ENCODE measurements around the gene ZNF507. TPM values are rescaled to one million over a fixed set of nuclear protein-coding genes. Genes with fewer than 3 reads are reported as not detected.

ZNF507 gene
- total and polyA plus RNA-seq, 4 experiments from 2014 or later, result 5.0 to 40.8 (median 23.5) TPM

DNA sequence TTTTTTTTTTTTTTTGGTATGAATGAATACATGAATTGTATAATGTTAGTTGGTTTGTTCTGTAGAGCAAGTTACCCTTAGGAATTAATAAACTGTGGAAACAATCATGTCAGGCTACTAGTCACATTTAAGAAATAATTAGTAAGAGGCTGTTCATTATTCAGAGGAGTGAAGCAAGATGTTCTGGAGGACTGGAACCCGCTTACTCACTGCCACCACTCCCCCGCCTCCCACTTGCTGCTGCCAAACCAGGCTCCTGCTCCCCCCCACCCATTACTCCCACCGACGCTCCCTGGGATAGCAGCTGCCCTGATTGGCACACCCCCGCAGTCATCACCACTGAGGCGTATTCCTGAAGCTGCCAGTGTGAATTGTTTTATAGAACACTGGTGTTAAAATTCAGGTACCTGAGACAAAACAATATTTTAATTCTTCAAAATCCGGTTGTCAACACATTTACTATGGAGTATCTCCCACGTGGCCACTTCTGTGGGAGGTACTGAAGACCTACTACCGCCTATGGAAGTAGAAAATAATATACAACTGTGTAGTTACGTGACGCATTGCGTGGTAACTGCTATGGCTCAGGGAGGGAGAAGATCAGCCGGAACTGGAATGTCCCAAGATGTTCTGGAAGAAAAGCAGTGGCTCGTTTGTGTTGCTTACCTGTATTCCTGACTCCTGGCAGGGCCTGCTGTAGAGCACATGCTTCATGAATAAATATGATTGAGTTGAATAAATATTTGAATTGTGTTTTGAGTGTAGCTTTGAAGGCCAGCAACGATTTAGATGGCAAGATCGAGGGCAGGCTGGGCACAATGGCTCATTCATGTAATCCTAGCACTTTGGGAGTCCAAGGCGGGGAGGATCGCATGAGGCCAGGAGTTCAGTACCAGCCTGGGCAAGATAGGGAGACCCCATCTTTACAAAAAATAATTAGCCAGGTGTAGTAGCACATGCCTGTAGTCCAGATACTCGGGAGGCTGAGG, 61.9 kb downstream of the ZNF507 start:
- no peaks in the 10 kb centered on the region for H3K27me3 Mint-ChIP-seq
- Histone ChIP-seq H3K4me3 (ENCODE audit: low read length in 2 of 2) (no peak overlapping the region), H3K36me3 (ENCODE audit: insufficient read depth, low read length) (peaks cover 10% of the 10 kb centered on the region), H3K27ac (ENCODE audit: low read depth, low read length) (no peak overlapping the region), H3K9me3 (ENCODE audit: control insufficient read depth in 1 of 2, low read length in 2 of 2) (no peaks in the 10 kb centered on the region), H3K27me3 (ENCODE audit: insufficient read depth, low read length) (no peaks in the 10 kb centered on the region), H3K4me1 (ENCODE audit: insufficient read depth, low read length) (peaks cover 16% of the 10 kb centered on the region)
- intact Hi-C loops (cut with micrococcal nuclease), result loop anchor here (2.0 kb wide), 1 partner anchor 770 kb away; no protein-coding TSS in a partner anchor
- no peaks in the 10 kb centered on the region for H3K9me3 Mint-ChIP-seq
- no peak for DNase-seq
- peak overlapping the region; percentile 16 to 94 (median 82) for H3K27ac Mint-ChIP-seq
- H3K36me3 Mint-ChIP-seq, result peaks cover 18 to 28% of the 10 kb centered on the region in 2 donors
- H3K4me1 Mint-ChIP-seq, result peaks cover 5 to 19% (median 11%) of the 10 kb centered on the region in 4 donors
- CTCF ChIA-PET (ENCODE audit: partially characterized antibody), result no interaction called here
- peak overlapping the region; percentile 81 to 92 (median 87) for H3K4me3 Mint-ChIP-seq
- POLR2A ChIA-PET (ENCODE audit: partially characterized antibody), result no interaction called here

DNA sequence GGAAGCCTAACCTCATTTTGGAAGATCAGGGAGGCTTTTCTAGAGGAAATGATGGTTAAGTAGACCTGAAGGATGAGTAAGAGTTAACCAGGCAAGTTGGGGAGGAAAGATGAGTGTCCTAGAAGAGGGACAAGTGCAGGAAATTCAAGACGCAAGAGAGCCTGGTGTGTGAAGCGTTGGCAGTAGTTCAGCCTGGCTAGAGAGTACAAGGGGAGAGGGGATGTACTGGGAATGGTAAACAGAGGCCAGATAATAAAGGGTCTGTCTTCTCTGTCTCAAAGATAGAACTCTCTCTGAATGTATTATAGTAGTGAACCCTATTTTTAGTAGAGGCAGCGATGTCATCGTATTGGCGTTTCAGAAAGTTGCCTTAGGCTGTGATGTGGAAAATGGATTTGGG, 69.8 kb downstream of the ZNF507 start:
- no peak for DNase-seq
- Histone ChIP-seq H3K4me1 (ENCODE audit: insufficient read depth, low read length) (no peaks in the 10 kb centered on the region), H3K36me3 (ENCODE audit: insufficient read depth, low read length) (peaks cover 6% of the 10 kb centered on the region), H3K4me3 (ENCODE audit: low read length in 2 of 2) (no peak overlapping the region), H3K27ac (ENCODE audit: low read depth, low read length) (no peak overlapping the region), H3K9me3 (ENCODE audit: control insufficient read depth in 1 of 2, low read length in 2 of 2) (no peaks in the 10 kb centered on the region), H3K27me3 (ENCODE audit: insufficient read depth, low read length) (no peaks in the 10 kb centered on the region)
- no peak overlapping the region for H3K4me3 Mint-ChIP-seq
- no peaks in the 10 kb centered on the region for H3K9me3 Mint-ChIP-seq
- H3K27me3 Mint-ChIP-seq, result no peaks in the 10 kb centered on the region
- peak overlapping the region in 1 of 7 donors; percentile 43 for H3K27ac Mint-ChIP-seq
- intact Hi-C loops (cut with micrococcal nuclease), result no loop called here
- POLR2A ChIA-PET (ENCODE audit: partially characterized antibody), result no interaction called here
- H3K36me3 Mint-ChIP-seq, result peaks cover 21 to 32% of the 10 kb centered on the region in 2 donors
- H3K4me1 Mint-ChIP-seq, result peaks cover 0 to 3% (median 0%) of the 10 kb centered on the region in 4 donors
- CTCF ChIA-PET (ENCODE audit: partially characterized antibody), result no interaction called here

DNA sequence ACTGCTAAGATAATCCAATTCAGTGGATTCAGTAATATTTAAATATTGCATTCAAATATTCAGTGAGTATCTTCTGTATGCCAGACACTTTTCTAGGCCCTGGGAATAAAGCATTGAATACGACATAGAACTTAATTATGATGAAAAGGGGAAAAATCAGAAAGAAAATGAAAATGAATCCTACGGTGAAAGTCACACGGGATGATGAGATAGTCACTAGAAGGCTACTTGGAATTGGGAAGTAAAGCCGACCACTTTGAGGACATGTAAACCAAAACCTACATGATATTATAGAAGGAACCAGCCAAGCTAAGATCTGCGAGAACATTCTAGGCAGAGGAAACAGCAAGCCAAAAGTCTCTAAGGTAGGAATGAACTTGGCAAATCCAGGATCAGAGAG, 70.3 kb downstream of the ZNF507 start:
- intact Hi-C loops (cut with micrococcal nuclease), result no loop called here
- peaks cover 20 to 32% of the 10 kb centered on the region in 2 donors for H3K36me3 Mint-ChIP-seq
- H3K4me1 Mint-ChIP-seq, result peaks cover 0 to 3% (median 0%) of the 10 kb centered on the region in 4 donors
- H3K9me3 Mint-ChIP-seq, result no peaks in the 10 kb centered on the region
- H3K36me3 ChIP-seq (ENCODE audit: insufficient read depth, low read length), result peaks cover 6% of the 10 kb centered on the region
- POLR2A ChIA-PET (ENCODE audit: partially characterized antibody), result no interaction called here
- no peaks in the 10 kb centered on the region for H3K9me3 ChIP-seq (ENCODE audit: control insufficient read depth in 1 of 2, low read length in 2 of 2)
- H3K4me1 ChIP-seq (ENCODE audit: insufficient read depth, low read length), result no peaks in the 10 kb centered on the region
- H3K27me3 ChIP-seq (ENCODE audit: insufficient read depth, low read length), result no peaks in the 10 kb centered on the region
- H3K4me3 Mint-ChIP-seq, result no peak overlapping the region
- no peaks in the 10 kb centered on the region for H3K27me3 Mint-ChIP-seq
- CTCF ChIA-PET (ENCODE audit: partially characterized antibody), result no interaction called here
- no peak overlapping the region for H3K27ac Mint-ChIP-seq
- no peak overlapping the region for H3K27ac ChIP-seq (ENCODE audit: low read depth, low read length)
- no peak for DNase-seq
- no peak overlapping the region for H3K4me3 ChIP-seq (ENCODE audit: low read length in 2 of 2)

DNA sequence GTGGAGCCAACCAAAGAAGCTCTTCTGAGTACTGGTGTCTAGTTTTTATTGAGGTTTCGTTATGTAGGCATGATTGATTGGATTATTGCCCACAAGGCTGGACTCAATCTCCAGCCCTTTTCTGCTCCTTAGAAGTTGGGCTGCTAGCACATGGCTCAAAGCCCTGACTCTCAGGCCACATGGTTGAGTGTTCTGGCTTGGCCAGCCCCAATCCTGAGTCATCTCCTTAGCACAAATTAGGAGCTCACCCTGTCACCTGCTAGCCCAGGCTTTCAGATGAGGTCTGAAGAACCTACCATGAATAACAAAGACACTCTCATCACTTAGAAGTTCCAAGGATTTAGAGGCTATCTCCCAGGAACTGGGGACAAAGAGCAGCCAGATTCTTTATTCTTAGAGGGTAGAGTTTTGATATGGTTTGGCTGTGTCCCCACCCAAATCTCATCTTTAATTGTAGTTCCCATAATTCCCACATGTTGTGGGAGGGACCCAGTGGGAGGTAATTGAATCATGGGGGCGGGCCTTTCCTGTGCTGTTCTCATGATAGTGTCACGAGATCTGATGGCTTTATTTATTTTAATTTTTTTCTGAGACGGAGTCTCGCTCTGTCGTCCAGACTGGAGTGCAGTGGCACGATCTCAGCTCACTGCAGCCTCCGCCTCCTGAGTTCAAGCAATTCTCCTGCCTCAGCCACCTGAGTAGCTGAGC, 71.5 kb downstream of the ZNF507 start:
- intact Hi-C loops (cut with micrococcal nuclease), result no loop called here
- Mint-ChIP-seq H3K27ac (no peak overlapping the region), H3K9me3 (no peaks in the 10 kb centered on the region), H3K36me3 (peaks cover 13 to 24% of the 10 kb centered on the region in 2 donors), H3K27me3 (no peaks in the 10 kb centered on the region), H3K4me3 (no peak overlapping the region), H3K4me1 (peaks cover 4 to 6% (median 4%) of the 10 kb centered on the region in 4 donors)
- Histone ChIP-seq H3K27ac (ENCODE audit: low read depth, low read length) (no peak overlapping the region), H3K36me3 (ENCODE audit: insufficient read depth, low read length) (peaks cover 2% of the 10 kb centered on the region), H3K4me1 (ENCODE audit: insufficient read depth, low read length) (peaks cover 4% of the 10 kb centered on the region), H3K27me3 (ENCODE audit: insufficient read depth, low read length) (no peaks in the 10 kb centered on the region), H3K4me3 (ENCODE audit: low read length in 2 of 2) (no peak overlapping the region), H3K9me3 (ENCODE audit: control insufficient read depth in 1 of 2, low read length in 2 of 2) (no peaks in the 10 kb centered on the region)
- no peak for DNase-seq
- CTCF ChIA-PET (ENCODE audit: partially characterized antibody), result no interaction called here
- POLR2A ChIA-PET (ENCODE audit: partially characterized antibody), result no interaction called here

DNA sequence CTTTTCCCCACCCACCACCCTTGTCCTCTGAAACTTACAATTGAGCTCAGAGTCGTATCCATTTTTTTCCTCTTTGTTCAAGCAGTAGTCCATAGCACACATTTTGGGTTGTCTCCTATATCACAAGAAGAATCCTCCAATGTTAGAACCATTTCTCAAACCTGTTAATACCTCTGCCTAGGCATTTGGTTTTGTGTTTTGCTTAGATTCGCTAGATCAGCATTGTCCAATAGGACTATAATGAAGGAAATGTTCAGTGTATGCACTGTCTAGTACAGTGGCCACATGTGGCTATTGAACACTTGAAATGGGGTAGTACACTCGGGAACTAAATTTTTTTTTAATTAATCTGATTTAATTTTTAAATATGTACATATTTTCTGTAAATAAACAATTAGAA, 72.7 kb downstream of the ZNF507 start:
- Mint-ChIP-seq H3K4me1 (peaks cover 9 to 12% (median 10%) of the 10 kb centered on the region in 4 donors), H3K27me3 (no peaks in the 10 kb centered on the region), H3K9me3 (peaks cover 0 to 2% (median 0%) of the 10 kb centered on the region in 8 donors), H3K4me3 (no peak overlapping the region), H3K27ac (peak overlapping the region in 1 of 7 donors; percentile 16), H3K36me3 (peaks cover 8 to 23% of the 10 kb centered on the region in 2 donors)
- H3K9me3 ChIP-seq (ENCODE audit: control insufficient read depth in 1 of 2, low read length in 2 of 2), result no peaks in the 10 kb centered on the region
- intact Hi-C loops (cut with micrococcal nuclease), result no loop called here
- no peak overlapping the region for H3K27ac ChIP-seq (ENCODE audit: low read depth, low read length)
- no peaks in the 10 kb centered on the region for H3K36me3 ChIP-seq (ENCODE audit: insufficient read depth, low read length)
- ChIA-PET CTCF (ENCODE audit: partially characterized antibody) (no interaction called here), POLR2A (ENCODE audit: partially characterized antibody) (no interaction called here)
- peaks cover 6% of the 10 kb centered on the region for H3K4me1 ChIP-seq (ENCODE audit: insufficient read depth, low read length)
- no peaks in the 10 kb centered on the region for H3K27me3 ChIP-seq (ENCODE audit: insufficient read depth, low read length)
- no peak for DNase-seq
- H3K4me3 ChIP-seq (ENCODE audit: low read length in 2 of 2), result no peak overlapping the region

DNA sequence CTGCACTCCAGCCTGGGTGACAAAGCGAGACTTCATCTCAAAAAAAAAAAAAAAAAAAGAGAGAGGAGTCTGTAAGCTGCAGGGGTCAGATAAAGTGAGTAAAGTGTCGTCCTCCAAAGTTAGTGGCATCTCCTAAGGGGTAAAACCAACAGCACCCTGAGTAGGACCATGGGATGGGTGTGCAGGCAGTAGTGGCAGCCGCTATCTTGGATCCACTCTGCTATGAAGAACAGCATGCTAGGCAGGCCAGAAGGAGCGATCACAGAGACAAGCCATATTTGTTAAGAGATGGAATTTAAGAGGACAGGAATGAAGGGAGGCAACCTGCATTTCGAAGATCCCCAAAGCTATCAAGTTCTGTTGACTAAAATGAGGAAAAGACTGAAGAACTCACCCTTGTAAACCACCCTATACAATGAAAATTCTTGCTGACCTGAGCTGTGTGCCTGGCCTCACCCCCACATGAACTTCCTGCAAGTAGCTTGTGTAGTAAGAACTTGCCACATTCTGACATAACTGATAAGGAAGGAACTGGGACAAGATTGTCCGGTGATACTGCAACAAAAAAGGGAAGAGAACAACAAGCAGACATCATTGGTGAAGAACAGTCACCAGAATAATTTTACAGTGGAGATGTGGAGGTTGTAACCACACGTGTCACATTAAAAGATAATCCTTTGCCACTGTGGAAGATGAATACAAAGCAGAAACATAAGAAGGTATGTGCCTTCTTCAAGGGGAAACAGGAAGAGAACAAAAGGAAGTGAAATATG, 76.4 kb downstream of the ZNF507 start:
- Histone ChIP-seq H3K4me3 (ENCODE audit: low read length in 2 of 2) (no peak overlapping the region), H3K27me3 (ENCODE audit: insufficient read depth, low read length) (no peaks in the 10 kb centered on the region), H3K36me3 (ENCODE audit: insufficient read depth, low read length) (no peaks in the 10 kb centered on the region), H3K9me3 (ENCODE audit: control insufficient read depth in 1 of 2, low read length in 2 of 2) (no peaks in the 10 kb centered on the region), H3K4me1 (ENCODE audit: insufficient read depth, low read length) (peaks cover 6% of the 10 kb centered on the region), H3K27ac (ENCODE audit: low read depth, low read length) (no peak overlapping the region)
- H3K36me3 Mint-ChIP-seq, result peaks cover 1 to 9% of the 10 kb centered on the region in 2 donors
- H3K4me1 Mint-ChIP-seq, result peaks cover 9 to 12% (median 10%) of the 10 kb centered on the region in 4 donors
- H3K9me3 Mint-ChIP-seq, result peaks cover 0 to 2% (median 0%) of the 10 kb centered on the region in 8 donors
- H3K4me3 Mint-ChIP-seq, result peak overlapping the region in 2 of 8 donors; percentile 7 to 11
- ChIA-PET POLR2A (ENCODE audit: partially characterized antibody) (interaction anchor here (1.0 kb wide), 1 partner anchor 16 kb away, joined by 3 read pairs; the partner anchor contains the start of gene DPY19L3), CTCF (ENCODE audit: partially characterized antibody) (no interaction called here)
- H3K27me3 Mint-ChIP-seq, result no peaks in the 10 kb centered on the region
- no peak for DNase-seq
- peak overlapping the region in 5 of 7 donors; percentile 38 to 79 (median 61) for H3K27ac Mint-ChIP-seq
- intact Hi-C loops (cut with micrococcal nuclease), result no loop called here

Data from CD4-positive, alpha-beta memory T cell (primary cell).